Neuronal stem cell (in vitro differentiated cells): Measurements from ENCODE around the gene RAB37.

Experiments
- DNase-seq: peaks from one replicate; pipeline ENCODE4 v3.0.0-alpha.2; 2013; ENCODE audit warnings: low spot score
- H2AFZ ChIP-seq: one replicate; pipeline ENCODE4 v1.6.1; 2013; ENCODE audit warnings: mild to moderate bottlenecking, low read length, inconsistent platforms
- H2AK5ac ChIP-seq: 2 replicates; pipeline ENCODE4 v1.6.1; 2013; ENCODE audit warnings: low read depth, mild to moderate bottlenecking, inconsistent platforms, low read length, moderate library complexity, mixed read lengths
- H2BK120ac ChIP-seq: 2 replicates; pipeline ENCODE4 v1.6.1; 2013; ENCODE audit warnings: low read depth, mild to moderate bottlenecking, inconsistent platforms, low read length, moderate library complexity, mixed read lengths
- H2BK12ac ChIP-seq: one replicate; pipeline ENCODE4 v1.6.1; 2013; ENCODE audit warnings: low read length, inconsistent platforms
- H2BK15ac ChIP-seq: 2 replicates; pipeline ENCODE4 v1.6.1; 2013; ENCODE audit warnings: mild to moderate bottlenecking, low read length, inconsistent platforms, mixed read lengths
- H2BK5ac ChIP-seq: one replicate; pipeline ENCODE4 v1.6.1; 2013; ENCODE audit warnings: inconsistent platforms, mild to moderate bottlenecking, low read length, moderate library complexity
- H3K14ac ChIP-seq: one replicate; pipeline ENCODE4 v1.6.1; 2013; ENCODE audit warnings: low read length, inconsistent platforms
- H3K18ac ChIP-seq: 2 replicates; pipeline ENCODE4 v1.6.1; 2013; ENCODE audit warnings: low read length, inconsistent platforms
- H3K23ac ChIP-seq: 2 replicates; pipeline ENCODE4 v1.6.1; 2013; ENCODE audit warnings: low read depth, mild to moderate bottlenecking, mixed read lengths, low read length, inconsistent platforms; ENCODE audit not compliant: poor library complexity
- H3K27ac ChIP-seq: replicated peaks from 3 replicates; pipeline ENCODE4 v1.5.1; 2013; ENCODE audit warnings: low read length, inconsistent platforms
- H3K27me3 ChIP-seq, 3 experiments: 2 replicates each; pipeline ENCODE4 v1.6.1; 2013; ENCODE audit warnings: low read length in 3 of 3, mild to moderate bottlenecking in 2 of 3, inconsistent platforms in 1 of 3, low read depth in 1 of 3, mixed read lengths in 1 of 3, moderate library complexity in 1 of 3; ENCODE audit not compliant: control insufficient read depth in 3 of 3, insufficient read depth in 3 of 3
- H3K36me3 ChIP-seq, 2 donors: replicated peaks in 1 of 2; 2 replicates each; pipeline ENCODE4 v1.6.1; 2013; ENCODE audit warnings: low read length in 2 of 2; ENCODE audit not compliant: control insufficient read depth in 2 of 2, insufficient read depth in 2 of 2
- H3K4ac ChIP-seq: 2 replicates; pipeline ENCODE4 v1.6.1; 2013; ENCODE audit warnings: inconsistent platforms, mild to moderate bottlenecking, low read length, moderate library complexity
- H3K4me1 ChIP-seq, 2 donors: 1 replicate in 1 of 2; 2 replicates in 1 of 2; pipeline ENCODE4 v1.6.1; 2013; ENCODE audit warnings: low read length in 2 of 2, low read depth in 1 of 2; ENCODE audit not compliant: control insufficient read depth in 2 of 2, insufficient read depth in 1 of 2
- H3K4me2 ChIP-seq: one replicate; pipeline ENCODE4 v1.6.1; 2013; ENCODE audit warnings: mild to moderate bottlenecking, low read length, inconsistent platforms; ENCODE audit not compliant: insufficient read depth, poor library complexity, severe bottlenecking
- H3K4me3 ChIP-seq, 2 donors: 2 replicates each; pipeline ENCODE4 v1.5.1; 2013; ENCODE audit warnings: low read length in 2 of 2, mild to moderate bottlenecking in 2 of 2, inconsistent platforms in 1 of 2, moderate library complexity in 1 of 2
- H3K79me1 ChIP-seq: one replicate; pipeline ENCODE4 v1.6.1; 2013; ENCODE audit warnings: low read depth, mild to moderate bottlenecking, inconsistent platforms, low read length, moderate library complexity
- H3K9ac ChIP-seq: one replicate; pipeline ENCODE4 v1.6.1; 2013; ENCODE audit warnings: mild to moderate bottlenecking, low read depth, low read length, inconsistent platforms; ENCODE audit not compliant: poor library complexity
- H3K9me3 ChIP-seq, 2 donors: replicated peaks in 1 of 2; 2 replicates each; pipeline versions ENCODE3 to v1.6.1; 2013; ENCODE audit warnings: low read length in 2 of 2, mild to moderate bottlenecking in 2 of 2, inconsistent platforms in 1 of 2, low read depth in 1 of 2, mixed read lengths in 1 of 2, moderate library complexity in 1 of 2; ENCODE audit not compliant: control insufficient read depth in 2 of 2, insufficient read depth in 1 of 2
- H4K8ac ChIP-seq: one replicate; pipeline ENCODE4 v1.6.1; 2013; ENCODE audit warnings: low read depth, mild to moderate bottlenecking, inconsistent platforms, low read length, moderate library complexity
- H4K91ac ChIP-seq: one replicate; pipeline ENCODE4 v1.6.1; 2013; ENCODE audit warnings: low read length, low read depth, mild to moderate bottlenecking, inconsistent platforms; ENCODE audit not compliant: poor library complexity
- WGBS, 2 donors: extraction: QIAGEN DNeasy Blood & Tissue Kit; methylation state at CpG; one replicate each; pipeline ENCODE4 v1.1.7; 2013; ENCODE audit warnings: missing lambda C conversion rate in 2 of 2, mixed read lengths in 1 of 2; ENCODE audit not compliant: insufficient read length in 2 of 2, insufficient replicate concordance in 1 of 2; ENCODE audit errors: extremely low coverage in 2 of 2; 5-methylcytosine and 5-hydroxymethylcytosine counted together

RAB37 gene

GRCh38 chr17:74785096-74785980, 48.3 kb downstream of the RAB37 start:
- no peaks in the 10 kb centered on the region for H3K79me1 ChIP-seq
- H3K4me2 ChIP-seq: no peak overlapping the region
- no peak overlapping the region for H2BK120ac ChIP-seq
- no peak overlapping the region for H4K91ac ChIP-seq
- H3K9ac ChIP-seq: no peak overlapping the region
- DNase-seq: no peak
- H3K4me1 ChIP-seq: no peaks in the 10 kb centered on the region
- no peak overlapping the region for H3K14ac ChIP-seq
- H3K4me3 ChIP-seq: no peak overlapping the region
- no peaks in the 10 kb centered on the region for H3K9me3 ChIP-seq
- H2AFZ ChIP-seq: no peak overlapping the region
- H2BK15ac ChIP-seq: no peak overlapping the region
- H4K8ac ChIP-seq: no peak overlapping the region
- H3K27ac ChIP-seq: no peak overlapping the region
- H3K23ac ChIP-seq: no peak overlapping the region
- no peaks in the 10 kb centered on the region for H3K27me3 ChIP-seq
- no peak overlapping the region for H2BK12ac ChIP-seq
- H2AK5ac ChIP-seq: no peak overlapping the region
- WGBS, 2 donors: no CpG with 5 or more reads among the region's 21 CpGs
- H3K4ac ChIP-seq: no peak overlapping the region
- H2BK5ac ChIP-seq: no peak overlapping the region
- peaks cover 10 to 30% of the 10 kb centered on the region in 2 donors for H3K36me3 ChIP-seq
- H3K18ac ChIP-seq: no peak overlapping the region

GRCh38 chr17:74785981-74786360, 48.9 kb downstream of the RAB37 start:
- no peak for DNase-seq

GRCh38 chr17:74786431-74787055, 49.5 kb downstream of the RAB37 start:
- H3K27me3 ChIP-seq: no peaks in the 10 kb centered on the region
- no peak overlapping the region for H2BK12ac ChIP-seq
- no peak overlapping the region for H4K91ac ChIP-seq
- no peak for DNase-seq
- H3K27ac ChIP-seq: no peak overlapping the region
- H4K8ac ChIP-seq: no peak overlapping the region
- no peak overlapping the region for H2AK5ac ChIP-seq
- no peak overlapping the region for H3K18ac ChIP-seq
- no peaks in the 10 kb centered on the region for H3K4me1 ChIP-seq
- H3K36me3 ChIP-seq: peaks cover 15 to 29% of the 10 kb centered on the region in 2 donors
- no peak overlapping the region for H2BK120ac ChIP-seq
- no peak overlapping the region for H3K9ac ChIP-seq
- no peak overlapping the region for H2BK15ac ChIP-seq
- WGBS, 2 donors: 100% methylated on average over 4 of the region's 16 CpGs; no CpG with 5 or more reads in 1 of the 2 donors
- no peak overlapping the region for H3K4me3 ChIP-seq
- no peaks in the 10 kb centered on the region for H3K9me3 ChIP-seq
- H3K23ac ChIP-seq: no peak overlapping the region
- no peak overlapping the region for H3K14ac ChIP-seq
- H2AFZ ChIP-seq: no peak overlapping the region
- no peaks in the 10 kb centered on the region for H3K79me1 ChIP-seq
- H2BK5ac ChIP-seq: no peak overlapping the region
- H3K4ac ChIP-seq: no peak overlapping the region
- no peak overlapping the region for H3K4me2 ChIP-seq

More at GRCh38 chr17:74785981-74786360, 48.9 kb downstream of the RAB37 start:
- Histone ChIP-seq H2AK5ac (no peak overlapping the region), H3K4me2 (no peak overlapping the region), H3K23ac (no peak overlapping the region), H2AFZ (no peak overlapping the region), H3K4me1 (no peaks in the 10 kb centered on the region), H3K36me3 (peaks cover 13 to 29% of the 10 kb centered on the region in 2 donors), H3K9ac (no peak overlapping the region), H3K4me3 (no peak overlapping the region), H3K79me1 (no peaks in the 10 kb centered on the region), H2BK15ac (no peak overlapping the region), H3K9me3 (no peaks in the 10 kb centered on the region), H4K91ac (no peak overlapping the region), H2BK5ac (no peak overlapping the region), H3K18ac (no peak overlapping the region), H3K27ac (no peak overlapping the region), H3K4ac (no peak overlapping the region), H3K27me3 (no peaks in the 10 kb centered on the region), H3K14ac (no peak overlapping the region), H2BK120ac (no peak overlapping the region), H4K8ac (no peak overlapping the region), H2BK12ac (no peak overlapping the region)
- WGBS, 2 donors: no CpG with 5 or more reads among the region's 9 CpGs
